ENCODE measurements around the gene PLCH2. TPM values are rescaled to one million over a fixed set of nuclear protein-coding genes. Genes with fewer than 3 reads are reported as not detected.

Gene PLCH2
- total and polyA plus RNA-seq, 12 donors: 0.06 to 0.51 (median 0.10) TPM; not detected in 2

DNA sequence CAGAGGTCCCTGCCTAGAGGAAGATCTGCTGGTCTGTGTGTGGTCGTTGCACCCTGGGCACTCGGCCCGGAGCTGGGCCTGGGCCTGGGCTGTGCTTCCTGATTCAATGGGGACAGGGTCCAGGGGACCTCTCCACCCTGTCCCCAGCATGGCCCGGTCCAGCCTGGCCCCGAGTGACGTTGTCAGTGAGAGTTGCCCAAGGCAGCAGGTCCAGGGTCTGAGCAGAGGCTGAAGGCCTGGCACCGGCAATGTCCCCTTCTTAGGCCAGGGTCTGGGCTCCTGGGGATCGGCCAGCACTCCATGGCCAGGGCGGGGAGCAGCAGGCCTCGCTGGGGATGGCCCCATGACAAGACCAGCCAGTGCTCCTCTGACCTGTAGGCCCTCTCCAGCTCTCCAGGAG lies 48.1 kb upstream of the PLCH2 start:
- intact Hi-C loops (cut with DNase I): loop anchor here in 1 of 10 donors (10.0 kb wide), 1 partner anchor 217 kb away; no protein-coding TSS in a partner anchor
- peaks cover 4 to 72% (median 57%) of the 10 kb centered on the region in 7 donors for H3K27me3 ChIP-seq
- WGBS, 2 donors: 81 to 82% methylated on average over 10 of the region's 10 CpGs

DNA sequence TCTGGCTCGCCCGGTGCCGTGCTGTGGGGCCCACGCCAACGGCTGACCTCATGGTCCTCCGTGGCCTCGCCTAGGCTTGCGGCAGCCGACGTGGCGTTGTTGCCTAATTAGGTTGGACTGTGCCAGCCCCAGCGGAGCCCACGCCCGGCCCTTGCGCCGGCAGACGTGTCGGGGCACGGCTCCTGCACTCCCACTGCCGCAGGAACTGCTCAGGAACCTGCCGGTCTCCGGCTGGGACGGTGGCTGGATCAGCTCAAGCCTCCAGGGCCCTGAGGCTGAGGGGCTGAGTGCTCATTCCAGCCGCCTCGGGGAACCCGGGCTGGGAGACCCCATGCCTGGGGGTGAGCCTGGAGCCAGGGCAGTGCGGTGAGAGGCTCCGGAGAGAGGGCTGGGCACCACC lies 47.6 kb upstream of the PLCH2 start:
- peaks cover 0 to 12% (median 0%) of the 10 kb centered on the region in 11 donors for H3K9me3 ChIP-seq
- H3K4me1 ChIP-seq: no peaks in the 10 kb centered on the region
- peaks cover 4 to 73% (median 63%) of the 10 kb centered on the region in 7 donors for H3K27me3 ChIP-seq
- WGBS, 2 donors: 90 to 91% methylated on average over 28 of the region's 28 CpGs
- H3K27ac ChIP-seq: no peak overlapping the region
- H3K36me3 ChIP-seq: no peaks in the 10 kb centered on the region
- TF ChIP-seq, protein P1, sequence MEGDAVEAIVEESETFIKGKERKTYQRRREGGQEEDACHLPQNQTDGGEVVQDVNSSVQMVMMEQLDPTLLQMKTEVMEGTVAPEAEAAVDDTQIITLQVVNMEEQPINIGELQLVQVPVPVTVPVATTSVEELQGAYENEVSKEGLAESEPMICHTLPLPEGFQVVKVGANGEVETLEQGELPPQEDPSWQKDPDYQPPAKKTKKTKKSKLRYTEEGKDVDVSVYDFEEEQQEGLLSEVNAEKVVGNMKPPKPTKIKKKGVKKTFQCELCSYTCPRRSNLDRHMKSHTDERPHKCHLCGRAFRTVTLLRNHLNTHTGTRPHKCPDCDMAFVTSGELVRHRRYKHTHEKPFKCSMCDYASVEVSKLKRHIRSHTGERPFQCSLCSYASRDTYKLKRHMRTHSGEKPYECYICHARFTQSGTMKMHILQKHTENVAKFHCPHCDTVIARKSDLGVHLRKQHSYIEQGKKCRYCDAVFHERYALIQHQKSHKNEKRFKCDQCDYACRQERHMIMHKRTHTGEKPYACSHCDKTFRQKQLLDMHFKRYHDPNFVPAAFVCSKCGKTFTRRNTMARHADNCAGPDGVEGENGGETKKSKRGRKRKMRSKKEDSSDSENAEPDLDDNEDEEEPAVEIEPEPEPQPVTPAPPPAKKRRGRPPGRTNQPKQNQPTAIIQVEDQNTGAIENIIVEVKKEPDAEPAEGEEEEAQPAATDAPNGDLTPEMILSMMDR (IDR thresholded peaks at IDR 0.05): no peak
- intact Hi-C loops (cut with DNase I): loop anchor here in 1 of 10 donors (10.0 kb wide), 1 partner anchor 216 kb away; no protein-coding TSS in a partner anchor
- no peak overlapping the region for H3K4me3 ChIP-seq
- DNase-seq (no peak), ATAC-seq (peak in 1 of 8 donors; percentile 11)

More for the DNA sequence above, 48.1 kb upstream of the PLCH2 start:
- DNase-seq (no peak), ATAC-seq (no peak)
- Histone ChIP-seq H3K9me3 (peaks cover 0 to 17% (median 2%) of the 10 kb centered on the region in 11 donors), H3K36me3 (no peaks in the 10 kb centered on the region), H3K4me1 (no peaks in the 10 kb centered on the region), H3K4me3 (no peak overlapping the region), H3K27ac (no peak overlapping the region)
- TF ChIP-seq, protein P1 (IDR thresholded peaks at IDR 0.05): no peak

DNA sequence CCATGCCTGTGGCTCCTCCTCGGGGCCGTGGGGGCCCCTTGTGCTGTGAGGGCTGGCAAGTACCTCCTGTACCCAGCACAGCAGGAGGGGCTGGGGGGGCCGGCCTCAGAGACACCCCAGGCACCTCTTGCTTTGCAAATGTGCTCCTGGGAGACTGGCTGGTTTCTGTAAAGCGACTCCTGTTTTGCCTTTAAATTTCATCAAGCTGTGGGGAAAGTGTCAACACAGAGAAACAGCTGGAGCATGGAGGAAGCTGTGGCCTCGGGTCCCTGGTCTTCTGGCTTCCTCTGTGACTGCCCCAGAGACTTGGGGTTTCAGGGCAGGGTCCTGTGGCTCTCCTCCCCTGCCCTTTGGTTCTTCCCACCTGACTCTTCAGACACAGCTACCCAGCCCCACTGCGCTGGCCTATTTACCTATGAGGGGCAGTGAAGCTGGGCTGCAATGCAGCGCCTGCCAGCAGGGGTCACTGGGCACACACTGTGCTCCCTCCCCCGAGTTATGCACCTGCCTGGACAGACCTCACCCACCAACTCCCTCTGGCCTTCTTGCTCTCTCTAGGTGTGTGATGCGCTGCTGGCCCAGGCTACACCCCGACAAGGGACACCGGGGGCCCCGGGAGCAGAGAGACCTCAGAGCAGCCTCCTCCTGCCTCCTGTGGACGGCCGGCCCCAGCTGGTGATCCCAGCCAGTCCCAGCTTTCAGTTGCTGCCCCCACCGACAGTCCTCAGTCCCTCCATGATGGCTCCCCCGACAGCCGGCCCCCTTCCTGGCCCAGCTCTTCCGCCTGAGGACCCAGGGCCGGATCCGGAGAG lies 46.1 kb upstream of the PLCH2 start:
- no peak for ATAC-seq
- no peaks in the 10 kb centered on the region for H3K4me1 ChIP-seq
- 82 to 83% methylated on average over 20 of the region's 20 CpGs for WGBS, 2 donors
- TF ChIP-seq, protein P1 (IDR thresholded peaks at IDR 0.05): peak in 1 of 9 donors; percentile 31
- no peaks in the 10 kb centered on the region for H3K36me3 ChIP-seq
- H3K9me3 ChIP-seq: peaks cover 0 to 7% (median 0%) of the 10 kb centered on the region in 11 donors
- intact Hi-C loops (cut with DNase I): loop anchor here in 1 of 10 donors (10.0 kb wide), 1 partner anchor 215 kb away; no protein-coding TSS in a partner anchor
- peaks cover 4 to 85% (median 72%) of the 10 kb centered on the region in 7 donors for H3K27me3 ChIP-seq
- H3K4me3 ChIP-seq: no peak overlapping the region
- no peak for DNase-seq
- H3K27ac ChIP-seq: no peak overlapping the region

DNA sequence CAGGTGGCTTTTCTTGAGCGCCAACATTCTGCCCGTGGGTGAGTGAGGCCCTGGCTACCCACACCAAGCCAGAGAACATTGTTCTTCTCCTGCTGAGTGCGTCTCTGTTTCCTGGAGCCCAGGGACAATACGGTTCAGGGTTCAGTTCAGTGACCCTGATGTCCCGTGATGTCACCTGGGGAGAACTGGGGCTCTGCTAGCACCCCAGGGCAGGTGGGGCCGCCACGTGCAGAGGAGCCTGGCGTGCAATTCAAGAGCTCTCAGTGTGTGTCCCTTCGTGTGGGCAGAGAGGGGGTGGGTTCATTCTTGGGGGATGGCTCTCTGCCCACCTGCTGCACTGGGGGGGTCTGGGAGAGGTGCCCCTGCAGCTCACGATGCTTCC lies 45.5 kb upstream of the PLCH2 start:
- Histone ChIP-seq H3K36me3 (no peaks in the 10 kb centered on the region), H3K27ac (no peak overlapping the region), H3K4me3 (no peak overlapping the region), H3K9me3 (peaks cover 0 to 7% (median 0%) of the 10 kb centered on the region in 11 donors), H3K4me1 (no peaks in the 10 kb centered on the region), H3K27me3 (peaks cover 4 to 91% (median 72%) of the 10 kb centered on the region in 7 donors)
- WGBS, 2 donors: 76 to 82% methylated on average over 10 of the region's 10 CpGs
- TF ChIP-seq, protein P1 (IDR thresholded peaks at IDR 0.05): no peak
- ATAC-seq (no peak), DNase-seq (no peak)
- intact Hi-C loops (cut with DNase I): no loop called here
